ENCODE measurements around the gene PEX13. TPM values are rescaled to one million over a fixed set of nuclear protein-coding genes. Genes with fewer than 3 reads are reported as not detected.
A peak's percentile ranks its signal among the peaks of the same experiment; 100 is the strongest.
"Not testable (repeated sequence)": the region's sequence is repeated elsewhere in the genome, so short reads cannot be mapped to it uniquely, and the experiment has no call there.

Gene PEX13
- total RNA-seq, 1 donor from 2014 or later = 59.2 TPM

GRCh38 chr2:60998628-60999545 lies 18.6 kb upstream of the PEX13 start:
- FAIRE-seq = no peak
- DNase-seq (ENCODE audit: low read depth) = peak; percentile 65
- H3K27me3 ChIP-seq (ENCODE audit: control insufficient read depth, insufficient read depth, low read length) = no peaks in the 10 kb centered on the region
- H3K36me3 ChIP-seq (ENCODE audit: control insufficient read depth, insufficient read depth, low read length) = no peaks in the 10 kb centered on the region
- no peak overlapping the region for H3K4me3 ChIP-seq (ENCODE audit: low read depth, low read length)
- TF ChIP-seq CTCF (IDR thresholded peaks at IDR 0.05; ENCODE audit: insufficient read depth, low read length, severe bottlenecking) = peak; percentile 47

GRCh38 chr2:61005736-61006135 lies 11.8 kb upstream of the PEX13 start:
- TF ChIP-seq CTCF (IDR thresholded peaks at IDR 0.05; ENCODE audit: insufficient read depth, low read length, severe bottlenecking) = no peak
- no peaks in the 10 kb centered on the region for H3K36me3 ChIP-seq (ENCODE audit: control insufficient read depth, insufficient read depth, low read length)
- no peaks in the 10 kb centered on the region for H3K27me3 ChIP-seq (ENCODE audit: control insufficient read depth, insufficient read depth, low read length)
- FAIRE-seq (no peak), DNase-seq (ENCODE audit: low read depth) (no peak)
- H3K4me3 ChIP-seq (ENCODE audit: low read depth, low read length) = no peak overlapping the region

GRCh38 chr2:61006486-61007105 lies 10.9 kb upstream of the PEX13 start:
- no peaks in the 10 kb centered on the region for H3K36me3 ChIP-seq (ENCODE audit: control insufficient read depth, insufficient read depth, low read length)
- FAIRE-seq = no peak

GRCh38 chr2:61009355-61009754 lies 8.2 kb upstream of the PEX13 start:
- TF ChIP-seq CTCF (IDR thresholded peaks at IDR 0.05; ENCODE audit: insufficient read depth, low read length, severe bottlenecking) = no peak
- H3K36me3 ChIP-seq (ENCODE audit: control insufficient read depth, insufficient read depth, low read length) = no peaks in the 10 kb centered on the region
- DNase-seq (ENCODE audit: low read depth) (no peak), FAIRE-seq (no peak)
- H3K27me3 ChIP-seq (ENCODE audit: control insufficient read depth, insufficient read depth, low read length) = no peaks in the 10 kb centered on the region
- no peak overlapping the region for H3K4me3 ChIP-seq (ENCODE audit: low read depth, low read length)

More at GRCh38 chr2:61006486-61007105, 10.9 kb upstream of the PEX13 start:
- no peak for DNase-seq (ENCODE audit: low read depth)
- no peak for TF ChIP-seq CTCF (IDR thresholded peaks at IDR 0.05; ENCODE audit: insufficient read depth, low read length, severe bottlenecking)
- Histone ChIP-seq H3K27me3 (ENCODE audit: control insufficient read depth, insufficient read depth, low read length) (no peaks in the 10 kb centered on the region), H3K4me3 (ENCODE audit: low read depth, low read length) (no peak overlapping the region)

- Histone ChIP-seq H3K36me3 (ENCODE audit: control insufficient read depth, insufficient read depth, low read length) (no peaks in the 10 kb centered on the region), H3K4me3 (ENCODE audit: low read depth, low read length) (no peak overlapping the region), H3K27me3 (ENCODE audit: control insufficient read depth, insufficient read depth, low read length) (no peaks in the 10 kb centered on the region)
- no peak for DNase-seq (ENCODE audit: low read depth)
- no peak for FAIRE-seq
- TF ChIP-seq CTCF (IDR thresholded peaks at IDR 0.05; ENCODE audit: insufficient read depth, low read length, severe bottlenecking) = no peak
These were observed 5.8 kb upstream of the PEX13 start for GRCh38 chr2:61011678-61012077.

- H3K36me3 ChIP-seq (ENCODE audit: control insufficient read depth, insufficient read depth, low read length); FAIRE-seq; H3K4me3 ChIP-seq (ENCODE audit: low read depth, low read length); H3K27me3 ChIP-seq (ENCODE audit: control insufficient read depth, insufficient read depth, low read length): not testable (repeated sequence)
- DNase-seq (ENCODE audit: low read depth) = peak; percentile 65
These were observed 5.2 kb upstream of the PEX13 start for GRCh38 chr2:61012303-61012702.
